GM12892 (cell line): ENCODE results near the gene ZDHHC3.

Experiments used
- POLR2A ChIP-seq: IDR thresholded peaks from 2 replicates; pipeline ENCODE4 v1.6.1; 2011; ENCODE audit warnings: low read depth, low read length, control low read depth
- POLR2AphosphoS5 ChIP-seq: IDR thresholded peaks from 2 replicates; pipeline ENCODE4 v1.6.1; 2011; ENCODE audit warnings: low read depth, low read length, control low read depth
- TAF1 ChIP-seq: IDR thresholded peaks from 2 replicates; pipeline ENCODE4 v1.6.1; 2011; ENCODE audit warnings: low read depth, mild to moderate bottlenecking, control low read depth, low read length, borderline replicate concordance

DNA sequence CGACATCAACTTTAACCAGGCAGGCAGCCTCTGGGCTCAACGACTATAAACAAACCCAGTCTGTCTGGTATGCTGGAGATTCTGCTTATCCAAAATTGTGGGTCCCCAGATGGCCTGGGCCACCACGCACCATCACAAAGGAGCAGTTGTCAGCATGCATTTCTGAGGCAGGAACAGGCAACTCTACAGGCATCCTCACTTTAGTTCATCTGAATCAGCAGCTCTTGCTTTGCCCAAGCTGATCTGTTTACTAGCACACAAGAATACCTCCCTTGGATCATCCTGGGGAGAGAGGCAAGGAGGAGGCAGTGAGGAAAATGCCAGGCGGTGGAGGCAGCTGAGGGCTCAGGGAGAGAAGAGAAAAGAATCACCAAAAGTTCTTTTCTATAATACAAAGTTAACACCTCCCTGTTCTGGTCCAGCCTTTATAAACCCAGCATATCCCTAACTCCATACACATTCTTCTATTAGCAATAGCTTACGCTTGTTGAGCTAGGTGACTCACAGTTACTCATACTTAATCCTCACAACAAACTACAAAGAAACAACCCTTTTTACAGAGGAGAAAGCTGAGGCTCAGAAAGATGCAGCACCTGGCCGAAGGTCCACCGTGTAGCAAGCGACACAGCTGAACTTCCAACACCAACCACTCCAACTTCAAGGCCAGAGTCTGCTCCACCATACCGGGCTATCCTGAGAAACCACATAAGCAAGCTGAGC is 33.6 kb downstream of the ZDHHC3 start:
- TF ChIP-seq POLR2A (no peak), POLR2AphosphoS5 (no peak), TAF1 (no peak)
